Keratinocyte (primary cell): Measurements from ENCODE around the gene PUS1. TPM values are rescaled to one million over a fixed set of nuclear protein-coding genes. Genes with fewer than 3 reads are reported as not detected.

Experiments used
- DNase-seq: peaks from one replicate; pipeline ENCODE4 v3.0.0-alpha.2; 2011; ENCODE audit warnings: low read depth, missing footprints, low spot score
- FAIRE-seq: peaks from 2 replicates; lab custom pipeline; 2011; peaks lifted over from hg19 to GRCh38; lab: Jason Lieb, UNC
- H2AFZ ChIP-seq: 2 replicates; pipeline ENCODE4 v1.6.0; 2012; ENCODE audit warnings: low read length, control low read depth, inconsistent platforms; ENCODE audit not compliant: control insufficient read depth
- H3K27ac ChIP-seq: 2 replicates; pipeline ENCODE4 v1.5.1; 2011; ENCODE audit warnings: low read length; ENCODE audit not compliant: control insufficient read depth, insufficient read depth
- H3K27me3 ChIP-seq: 3 replicates; pipeline ENCODE4 v1.6.0; 2011; ENCODE audit warnings: low read length; ENCODE audit not compliant: control insufficient read depth, insufficient read depth; ENCODE audit errors: extremely low read depth
- H3K36me3 ChIP-seq, 2 experiments: 2 replicates in 1 of 2; 3 replicates in 1 of 2; pipeline ENCODE4 v1.5.1; 2011; ENCODE audit warnings: low read length in 2 of 2, mild to moderate bottlenecking in 1 of 2; ENCODE audit not compliant: control insufficient read depth in 2 of 2, insufficient read depth in 2 of 2; ENCODE audit errors: extremely low read depth in 1 of 2
- H3K4me1 ChIP-seq: 3 replicates; pipeline ENCODE4 v1.5.1; 2011; ENCODE audit warnings: low read length; ENCODE audit not compliant: control insufficient read depth, insufficient read depth; ENCODE audit errors: extremely low read depth
- H3K4me2 ChIP-seq: 3 replicates; pipeline ENCODE4 v1.6.0; 2011; ENCODE audit warnings: low read depth, low read length; ENCODE audit not compliant: control insufficient read depth, insufficient read depth; ENCODE audit errors: extremely low read depth
- H3K4me3 ChIP-seq, 3 experiments: fragments of 200-600 bp in 1 of 3; sonication (generic) in 1 of 3; 2 replicates in 2 of 3; 3 replicates in 1 of 3; pipeline ENCODE4 v1.5.1; 2011 to 2016; ENCODE audit warnings: low read length in 3 of 3, mild to moderate bottlenecking in 3 of 3, control low read depth in 2 of 3, inconsistent platforms in 1 of 3, low read depth in 1 of 3, mixed read lengths in 1 of 3, mixed run types in 1 of 3, moderate library complexity in 1 of 3; ENCODE audit not compliant: control insufficient read depth in 2 of 3, insufficient read depth in 2 of 3; ENCODE audit errors: extremely low read depth in 1 of 3
- H3K79me2 ChIP-seq: 2 replicates; pipeline ENCODE4 v1.6.0; 2012; ENCODE audit warnings: low read length; ENCODE audit not compliant: control insufficient read depth, insufficient read depth
- H3K9ac ChIP-seq: 3 replicates; pipeline ENCODE4 v1.6.0; 2011; ENCODE audit warnings: low read length; ENCODE audit not compliant: control insufficient read depth, insufficient read depth; ENCODE audit errors: extremely low read depth
- H3K9me1 ChIP-seq: 3 replicates; pipeline ENCODE4 v1.6.0; 2011; ENCODE audit warnings: low read length; ENCODE audit not compliant: control insufficient read depth, insufficient read depth; ENCODE audit errors: extremely low read depth
- H3K9me3 ChIP-seq: 2 replicates; pipeline ENCODE4 v1.5.1; 2012; ENCODE audit warnings: low read depth, low read length; ENCODE audit not compliant: control insufficient read depth
- H4K20me1 ChIP-seq: 3 replicates; pipeline ENCODE4 v1.6.0; 2011; ENCODE audit warnings: low read length; ENCODE audit not compliant: control insufficient read depth, insufficient read depth; ENCODE audit errors: extremely low read depth
- CTCF ChIP-seq, 3 experiments: IDR thresholded peaks in 1 of 3; conservative IDR thresholded peaks in 1 of 3; optimal IDR thresholded peaks in 1 of 3; 2 replicates in 2 of 3; 3 replicates in 1 of 3; pipeline versions ENCODE3 to v1.5.1; 2011; ENCODE audit warnings: low read length in 3 of 3, mild to moderate bottlenecking in 3 of 3, moderate library complexity in 2 of 3, control low read depth in 1 of 3, inconsistent platforms in 1 of 3; ENCODE audit not compliant: insufficient read depth in 2 of 3; ENCODE audit errors: extremely low read depth in 1 of 3
- EZH2 ChIP-seq: IDR thresholded peaks from one replicate; pipeline ENCODE4 v1.6.1; 2012; ENCODE audit warnings: inconsistent platforms, mild to moderate bottlenecking, low read length, moderate library complexity
- dilution Hi-C: fragments of 300-500 bp; cut with MboI; formaldehyde crosslinking; loops from one replicate; pipeline ENCODE4 v1.7.0; 2020; ENCODE audit warnings: low sequenced_read_pairs; ENCODE audit not compliant: extremely low pct_ligation_motif_present
- polyA plus RNA-seq, 5 experiments: library from polyadenylated mRNA; depleted of rRNA in 3 of 5; stranded (reverse) in 3 of 5; stranded (forward) in 1 of 5; unstranded in 1 of 5; fragments of >200 nt; gene quantifications; 1 replicate in 1 of 5; 2 replicates in 3 of 5; 3 replicates in 1 of 5; pipeline versions ENCODE4 v1.2.1 to v1.2.3, GENCODE V29; 2011 to 2012; ENCODE audit warnings: missing spikeins in 2 of 5, low read depth in 1 of 5, low replicate concordance in 1 of 5

Gene PUS1
- polyA plus RNA-seq, 1 donor (not counting 4 experiments of a cell fraction or from before 2014, with no cell fraction given), result 25.8 TPM

GRCh38 chr12:131903270-131904255 is 25.5 kb upstream of the PUS1 start:
- TF ChIP-seq CTCF (optimal IDR thresholded peaks at IDR 0.05 in 1 of 3, IDR thresholded peaks at IDR 0.05 in 1 of 3, conservative IDR thresholded peaks at IDR 0.05 in 1 of 3; ENCODE audit: extremely low read depth in 1 of 3, insufficient read depth in 2 of 3, low read length in 3 of 3) (no peak), EZH2 (no peak)
- no peak for DNase-seq
- Histone ChIP-seq H3K9me1 (no peaks in the 10 kb centered on the region), H3K27me3 (no peaks in the 10 kb centered on the region), H3K4me2 (no peak overlapping the region), H2AFZ (no peak overlapping the region), H3K9ac (no peak overlapping the region), H3K4me3 (no peak overlapping the region), H3K27ac (no peak overlapping the region), H3K79me2 (no peaks in the 10 kb centered on the region), H3K9me3 (no peaks in the 10 kb centered on the region), H4K20me1 (no peaks in the 10 kb centered on the region), H3K36me3 (peaks cover 0 to 3% of the 10 kb centered on the region in 2 experiments), H3K4me1 (peaks cover 9% of the 10 kb centered on the region)
- no peak for FAIRE-seq
- dilution Hi-C loops, result no loop called here

DNA sequence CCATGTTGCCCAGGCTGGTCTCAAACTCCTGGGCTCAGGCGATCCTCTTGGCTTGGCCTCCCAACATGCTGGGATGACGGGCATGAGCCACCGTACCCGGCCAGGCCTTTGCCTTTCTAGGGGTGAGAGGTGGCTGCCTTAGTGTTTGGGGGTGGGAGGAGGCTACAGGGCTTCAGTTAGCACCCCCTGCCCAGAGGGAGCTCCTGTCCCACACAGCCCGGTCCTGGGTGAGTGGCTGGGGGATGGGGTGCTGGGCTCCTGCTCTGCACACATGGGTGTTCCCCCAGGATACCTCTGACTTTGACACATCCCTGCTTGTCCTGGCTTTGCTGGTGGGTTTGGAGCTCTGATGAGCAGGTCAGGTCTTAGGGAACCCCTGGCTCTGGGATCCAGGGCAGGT is 24.7 kb upstream of the PUS1 start:
- no peak overlapping the region for H3K9ac ChIP-seq
- H3K9me3 ChIP-seq, result no peaks in the 10 kb centered on the region
- no peak overlapping the region for H3K4me3 ChIP-seq
- no peak overlapping the region for H3K4me2 ChIP-seq
- H3K27ac ChIP-seq, result no peak overlapping the region
- H3K4me1 ChIP-seq, result peaks cover 9% of the 10 kb centered on the region
- H2AFZ ChIP-seq, result no peak overlapping the region
- FAIRE-seq (no peak), DNase-seq (no peak)
- dilution Hi-C loops, result no loop called here
- no peaks in the 10 kb centered on the region for H3K27me3 ChIP-seq
- no peak for TF ChIP-seq CTCF (optimal IDR thresholded peaks at IDR 0.05 in 1 of 3, IDR thresholded peaks at IDR 0.05 in 1 of 3, conservative IDR thresholded peaks at IDR 0.05 in 1 of 3; ENCODE audit: extremely low read depth in 1 of 3, insufficient read depth in 2 of 3, low read length in 3 of 3)
- TF ChIP-seq EZH2, result no peak
- H3K36me3 ChIP-seq, result peaks cover 0 to 3% of the 10 kb centered on the region in 2 experiments
- no peaks in the 10 kb centered on the region for H4K20me1 ChIP-seq
- no peaks in the 10 kb centered on the region for H3K79me2 ChIP-seq
- H3K9me1 ChIP-seq, result no peaks in the 10 kb centered on the region
